ENCODE measurements around the gene FAM161B. TPM values are rescaled to one million over a fixed set of nuclear protein-coding genes. Genes with fewer than 3 reads are reported as not detected.

Gene FAM161B
- total and polyA plus RNA-seq, 2 of the 8 experiments (the other 6 are each of a cell fraction or from before 2014, with no cell fraction given) = 0.14 to 0.32 TPM

DNA sequence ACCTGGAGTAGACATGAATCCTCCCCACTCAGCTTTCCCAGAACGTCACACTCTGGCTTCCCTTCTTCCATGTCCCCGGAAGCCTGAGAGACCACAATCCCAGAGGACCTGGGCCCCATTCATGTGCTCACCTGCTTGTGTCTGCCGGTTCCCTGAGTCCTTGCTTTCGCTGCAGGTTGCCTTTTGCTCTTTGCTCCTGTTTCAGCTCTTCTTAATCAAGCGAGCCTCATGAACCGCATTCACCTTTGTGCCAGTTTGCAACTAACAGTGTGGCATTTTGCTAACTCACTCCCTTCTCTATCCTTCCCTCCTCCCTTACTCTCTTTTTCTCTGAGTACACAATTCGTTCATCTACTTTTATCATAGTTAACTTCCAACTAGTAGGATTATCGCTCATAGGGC is 46.1 kb upstream of the FAM161B start:
- ChIA-PET POLR2A (ENCODE audit: partially characterized antibody) (interaction anchor here (0.6 to 1.5 kb wide), 2 partner anchors 20 to 419 kb away, joined by 3 to 5 read pairs; no protein-coding TSS in a partner anchor), CTCF (ENCODE audit: partially characterized antibody) (interaction anchor here (0.6 to 1.2 kb wide), 3 partner anchors 36 to 432 kb away, joined by 3 read pairs; no protein-coding TSS in a partner anchor)
- no peaks in the 10 kb centered on the region for H3K79me2 ChIP-seq (ENCODE audit: control insufficient read depth in 1 of 2, insufficient read depth in 2 of 2, low read length in 2 of 2)
- H3K27me3 ChIP-seq (replicated peaks in 1 of 4; ENCODE audit: control insufficient read depth in 3 of 4, extremely low read depth in 1 of 4, insufficient read depth in 3 of 4, low read length in 3 of 4) = no peaks in the 10 kb centered on the region
- no peak overlapping the region for H4K8ac ChIP-seq (ENCODE audit: extremely low read depth, insufficient read depth, low read length)
- FAIRE-seq (no peak), DNase-seq (ENCODE audit: low read depth in 1 of 2, low spot score in 2 of 2) (no peak)
- no peak overlapping the region for H2AK5ac ChIP-seq (ENCODE audit: low read depth, low read length)
- H3K79me1 ChIP-seq (ENCODE audit: low read depth, low read length) = no peaks in the 10 kb centered on the region
- no peak overlapping the region for H3K56ac ChIP-seq (replicated peaks; ENCODE audit: insufficient read length, low read depth, low read length)
- H3K18ac ChIP-seq (ENCODE audit: extremely low read depth, low read length) = no peak overlapping the region
- no peak overlapping the region for H2BK12ac ChIP-seq (ENCODE audit: low read depth, low read length)
- no peak overlapping the region for H3K4me3 ChIP-seq (ENCODE audit: extremely low read depth in 1 of 4, insufficient read depth in 2 of 4, low read depth in 3 of 4, low read length in 4 of 4)
- no peak overlapping the region for H4K91ac ChIP-seq (replicated peaks; ENCODE audit: insufficient read length, low read length)
- H3K4ac ChIP-seq (replicated peaks; ENCODE audit: insufficient read length, low read depth, low read length) = no peak overlapping the region
- no peak overlapping the region for H3K23ac ChIP-seq (ENCODE audit: insufficient read length)
- no peak overlapping the region for H4K5ac ChIP-seq (ENCODE audit: insufficient read length, low read depth, low read length)
- H3K14ac ChIP-seq (ENCODE audit: insufficient read length) = no peak overlapping the region
- H2BK5ac ChIP-seq (ENCODE audit: low read depth, low read length) = no peak overlapping the region
- no peak overlapping the region for H3K9ac ChIP-seq (replicated peaks in 1 of 4; ENCODE audit: extremely low read depth in 1 of 4, low read depth in 3 of 4, low read length in 3 of 4)
- no peaks in the 10 kb centered on the region for H3K36me3 ChIP-seq (ENCODE audit: control insufficient read depth in 2 of 4, insufficient read depth in 4 of 4, low read length in 3 of 4)
- no peaks in the 10 kb centered on the region for H3K9me3 ChIP-seq (ENCODE audit: insufficient read depth in 2 of 2, low read depth in 1 of 2, low read length in 1 of 2)
- no peak overlapping the region for H2BK120ac ChIP-seq (replicated peaks; ENCODE audit: low read depth, low read length)
- no peak overlapping the region for H3K27ac ChIP-seq (ENCODE audit: low read depth, low read length)
- H2AFZ ChIP-seq (ENCODE audit: low read length) = no peak overlapping the region
- H3K4me2 ChIP-seq (ENCODE audit: insufficient read depth in 1 of 2, low read depth in 2 of 2, low read length in 2 of 2) = no peak overlapping the region
- 87% methylated on average over 8 of the region's 8 CpGs; no CpG with 5 or more reads in 1 of the 2 experiments for WGBS, 2 experiments (ENCODE audit: extremely low coverage in 1 of 2, insufficient coverage in 1 of 2, insufficient read length in 1 of 2, insufficient replicate concordance in 2 of 2, low coverage in 1 of 2, low lambda C conversion rate in 2 of 2, missing lambda C conversion rate in 1 of 2)
- H2BK15ac ChIP-seq (ENCODE audit: low read length) = no peak overlapping the region
- no peak overlapping the region for H2BK20ac ChIP-seq (ENCODE audit: low read length)
- H3K4me1 ChIP-seq (replicated peaks in 1 of 4; ENCODE audit: control insufficient read depth in 3 of 4, insufficient read depth in 4 of 4, low read length in 3 of 4) = no peaks in the 10 kb centered on the region
- H3K23me2 ChIP-seq (ENCODE audit: low read depth, low read length) = no peaks in the 10 kb centered on the region
- no peaks in the 10 kb centered on the region for H4K20me1 ChIP-seq (replicated peaks in 1 of 2; ENCODE audit: control insufficient read depth in 1 of 2, insufficient read depth in 2 of 2, low read length in 2 of 2)
- TF ChIP-seq SIRT6 (IDR thresholded peaks at IDR 0.05; ENCODE audit: low read length) (no peak), RFX5 (IDR thresholded peaks at IDR 0.05; ENCODE audit: borderline replicate concordance, low read depth, low read length) (no peak), BCL11A (IDR thresholded peaks at IDR 0.05; ENCODE audit: low read depth in 2 of 2, low read length in 2 of 2) (no peak), GABPA (IDR thresholded peaks at IDR 0.05; ENCODE audit: borderline replicate concordance, insufficient read depth, low read length) (no peak), RNF2 (IDR thresholded peaks at IDR 0.05; ENCODE audit: borderline replicate concordance, low read depth, low read length, missing control alignments, poor library complexity, severe bottlenecking) (no peak), BACH1 (IDR thresholded peaks at IDR 0.05; ENCODE audit: low read length) (no peak), CTBP2 (IDR thresholded peaks at IDR 0.05; ENCODE audit: borderline replicate concordance, insufficient read depth, insufficient read length, low read length) (no peak), CHD1 (IDR thresholded peaks at IDR 0.05; ENCODE audit: low read depth, low read length) (no peak), RXRA (IDR thresholded peaks at IDR 0.05; ENCODE audit: insufficient read depth, low read depth, low read length) (no peak), ZNF274 (IDR thresholded peaks at IDR 0.05; ENCODE audit: borderline replicate concordance, extremely low read depth, low read length) (no peak), TEAD4 (IDR thresholded peaks at IDR 0.05; ENCODE audit: low read depth, low read length) (no peak), KDM1A (IDR thresholded peaks at IDR 0.05; ENCODE audit: borderline replicate concordance, low read length) (no peak), SIX5 (IDR thresholded peaks at IDR 0.05; ENCODE audit: low read depth, low read length) (no peak), JUND (IDR thresholded peaks at IDR 0.05; ENCODE audit: low read length) (no peak)
